T-cell (primary cell): ENCODE results near the gene IRF2. TPM values are rescaled to one million over a fixed set of nuclear protein-coding genes. Genes with fewer than 3 reads are reported as not detected.
A peak's percentile ranks its signal among the peaks of the same experiment; 100 is the strongest.

Experiments used
- ATAC-seq, 4 experiments: fragments of 200-7000 bp in 3 of 4; fragments of 150-1000 bp in 1 of 4; cut with Tn5 transposase; replicated peaks in 1 of 4; 1 replicate in 3 of 4; 2 replicates in 1 of 4; pipeline ENCODE4 v1.10.0; 2021; ENCODE audit warnings: moderate library complexity in 3 of 4, mild to moderate bottlenecking in 2 of 4, moderate number of reproducible peaks in 1 of 4
- CTCF ChIA-PET, 2 donors: fragments of 300-600 bp; sonication (Branson Sonifier 250); formaldehyde crosslinking; loops; one replicate each; lab custom pipeline; 2022; ENCODE audit warnings: antibody characterized with exemption in 2 of 2; lab: Charles Lee
- POLR2A ChIA-PET, 2 donors: fragments of 300-600 bp; sonication (Branson Sonifier 250); formaldehyde crosslinking; loops; one replicate each; lab custom pipeline; 2022; ENCODE audit warnings: antibody characterized with exemption in 2 of 2; lab: Charles Lee
- DNase-seq, 35 experiments: peaks; one replicate each; pipeline versions ENCODE4 v3.0.0 to v3.0.0-alpha.2; 2013 to 2023
- H3K27ac ChIP-seq: one replicate; pipeline ENCODE4 v1.5.1; 2013; ENCODE audit warnings: low read length
- H3K27me3 ChIP-seq, 2 experiments: replicated peaks in 1 of 2; 1 replicate in 1 of 2; 2 replicates in 1 of 2; pipeline versions ENCODE4 v1.6.1 to v1.7.0; 2013; ENCODE audit warnings: low read length in 1 of 2, mixed read lengths in 1 of 2; ENCODE audit not compliant: control insufficient read depth in 2 of 2, insufficient read depth in 2 of 2; ENCODE audit errors: extremely low read depth in 1 of 2
- H3K36me3 ChIP-seq, 2 donors: 1 replicate in 1 of 2; 2 replicates in 1 of 2; pipeline versions ENCODE4 v1.6.1 to v1.7.0; 2013; ENCODE audit warnings: low read length in 1 of 2; ENCODE audit not compliant: control insufficient read depth in 2 of 2, insufficient read depth in 1 of 2; ENCODE audit errors: extremely low read depth in 1 of 2
- H3K4me1 ChIP-seq, 2 experiments: 1 replicate in 1 of 2; 2 replicates in 1 of 2; pipeline versions ENCODE4 v1.6.1 to v1.7.0; 2013; ENCODE audit warnings: low read length in 2 of 2, mixed read lengths in 1 of 2; ENCODE audit not compliant: insufficient read depth in 2 of 2, control insufficient read depth in 1 of 2; ENCODE audit errors: extremely low read depth in 1 of 2
- H3K4me3 ChIP-seq, 2 donors: 1 replicate in 1 of 2; 2 replicates in 1 of 2; pipeline versions ENCODE4 v1.5.1 to v1.7.0; 2013; ENCODE audit warnings: mild to moderate bottlenecking in 2 of 2, low read length in 1 of 2, moderate library complexity in 1 of 2; ENCODE audit not compliant: control insufficient read depth in 1 of 2; ENCODE audit errors: extremely low read depth in 1 of 2
- H3K9me3 ChIP-seq: 2 replicates; pipeline ENCODE4 v1.7.0; 2013
- H3K27ac Mint-ChIP-seq, 2 donors: one replicate each; pipeline ENCODE4 v1.8.0; 2020 to 2021; ENCODE audit warnings: mild to moderate bottlenecking in 2 of 2, mixed read lengths in 2 of 2
- H3K27me3 Mint-ChIP-seq, 2 donors: one replicate each; pipeline ENCODE4 v1.8.0; 2021 to 2022; ENCODE audit warnings: mixed read lengths in 2 of 2
- H3K36me3 Mint-ChIP-seq: one replicate; pipeline ENCODE4 v1.8.0; 2021; ENCODE audit warnings: mixed read lengths
- H3K4me1 Mint-ChIP-seq, 3 donors: one replicate each; pipeline ENCODE4 v1.8.0; 2020 to 2022; ENCODE audit warnings: mixed read lengths in 3 of 3, mild to moderate bottlenecking in 1 of 3
- H3K4me3 Mint-ChIP-seq, 3 donors: one replicate each; pipeline ENCODE4 v1.8.0; 2020 to 2022; ENCODE audit warnings: mild to moderate bottlenecking in 3 of 3, mixed read lengths in 3 of 3, moderate library complexity in 3 of 3
- H3K9me3 Mint-ChIP-seq, 3 donors: one replicate each; pipeline ENCODE4 v1.8.0; 2020 to 2022; ENCODE audit warnings: mixed read lengths in 3 of 3
- WGBS: methylation state at CpG from one replicate; pipeline ENCODE4 v1.1.5; 2013; ENCODE audit warnings: missing lambda C conversion rate; ENCODE audit not compliant: insufficient coverage; 5-methylcytosine and 5-hydroxymethylcytosine counted together
- total RNA-seq, 35 experiments: library from RNA in 6 of 35; stranded (reverse) in 6 of 35; fragments of 120-200 nt in 1 of 35; gene quantifications; one replicate each; pipeline versions ENCODE4 v1.2.1 to v1.2.4 and lab custom pipeline; 2013 to 2026

Gene IRF2
- total RNA-seq, 5 donors from 2014 or later (not counting 1 experiment from before 2014, with no cell fraction given), result 45.5 to 73.4 (median 59.1) TPM

GRCh38 chr4:184446132-184446658, 28.2 kb downstream of the IRF2 start:
- CTCF ChIA-PET, result no interaction called here
- H3K27me3 ChIP-seq, result no peaks in the 10 kb centered on the region
- H3K4me3 ChIP-seq, result no peak overlapping the region
- Mint-ChIP-seq H3K4me3 (peak overlapping the region in 2 of 3 donors; percentile 13 to 81), H3K4me1 (peaks cover 90 to 96% (median 91%) of the 10 kb centered on the region in 3 donors), H3K36me3 (peaks cover 47% of the 10 kb centered on the region), H3K27me3 (no peaks in the 10 kb centered on the region), H3K9me3 (no peaks in the 10 kb centered on the region), H3K27ac (peak overlapping the region; percentile 44 to 71)
- H3K36me3 ChIP-seq, result peaks cover 0 to 9% of the 10 kb centered on the region in 2 donors
- 100% methylated on average over 1 of the region's 3 CpGs for WGBS
- H3K4me1 ChIP-seq, result peaks cover 5 to 47% of the 10 kb centered on the region in 2 experiments
- no peak overlapping the region for H3K27ac ChIP-seq
- POLR2A ChIA-PET, result no interaction called here
- no peaks in the 10 kb centered on the region for H3K9me3 ChIP-seq
- DNase-seq (no peak), ATAC-seq (no peak)

GRCh38 chr4:184444953-184445309, 29.4 kb downstream of the IRF2 start:
- 43% methylated on average over 8 of the region's 11 CpGs for WGBS
- H3K9me3 Mint-ChIP-seq, result no peaks in the 10 kb centered on the region
- DNase-seq (peak in 28 of 35 experiments; percentile 7 to 62 (median 27)), ATAC-seq (peak; percentile 32 to 72 (median 46))
- CTCF ChIA-PET, result no interaction called here
- H3K27me3 Mint-ChIP-seq, result no peaks in the 10 kb centered on the region
- H3K9me3 ChIP-seq, result no peaks in the 10 kb centered on the region
- POLR2A ChIA-PET, result no interaction called here
- peaks cover 47% of the 10 kb centered on the region for H3K36me3 Mint-ChIP-seq
- peaks cover 5 to 55% of the 10 kb centered on the region in 2 experiments for H3K4me1 ChIP-seq
- no peak overlapping the region for H3K4me3 ChIP-seq
- H3K4me3 Mint-ChIP-seq, result peak overlapping the region in 2 of 3 donors; percentile 29 to 81
- H3K27ac Mint-ChIP-seq, result peak overlapping the region in 1 of 2 donors; percentile 47
- peaks cover 93 to 100% (median 95%) of the 10 kb centered on the region in 3 donors for H3K4me1 Mint-ChIP-seq
- peaks cover 0 to 9% of the 10 kb centered on the region in 2 donors for H3K36me3 ChIP-seq
- no peak overlapping the region for H3K27ac ChIP-seq
- H3K27me3 ChIP-seq, result no peaks in the 10 kb centered on the region

DNA sequence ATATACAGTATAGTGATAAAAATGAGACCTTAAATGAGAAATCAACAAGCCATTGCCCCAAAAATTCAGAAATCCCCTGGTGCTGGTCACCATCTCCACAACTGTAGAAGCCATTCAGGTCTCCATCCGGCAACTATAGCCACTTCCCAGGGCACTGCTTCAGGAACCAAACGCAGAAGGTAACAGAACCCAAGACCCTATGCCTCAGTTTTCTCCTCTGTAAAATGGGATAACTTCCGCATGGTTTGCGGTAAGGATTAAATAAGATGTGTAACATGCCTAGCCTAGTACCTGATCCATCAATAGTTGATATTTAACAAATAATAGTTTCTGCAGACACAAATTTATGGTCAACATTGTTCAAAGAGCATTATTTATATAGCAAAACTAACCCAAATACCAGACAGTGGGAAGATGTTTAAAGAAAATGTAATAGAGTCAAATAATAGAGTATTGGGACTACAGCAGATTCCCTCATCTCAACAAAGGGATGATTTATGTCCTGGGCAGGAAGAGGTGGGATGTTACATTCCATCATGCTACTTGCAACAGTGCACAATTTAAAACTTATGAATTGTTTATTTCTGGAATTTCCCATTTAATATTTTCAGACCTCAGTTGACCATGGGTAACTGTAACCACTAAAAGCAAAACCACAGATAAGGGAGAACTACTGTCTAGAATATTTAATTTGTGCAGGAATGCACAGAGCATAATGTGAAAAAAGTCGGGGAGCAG, 30.0 kb downstream of the IRF2 start:
- Mint-ChIP-seq H3K27ac (peak overlapping the region in 1 of 2 donors; percentile 47), H3K4me3 (peak overlapping the region in 2 of 3 donors; percentile 29 to 81), H3K4me1 (peaks cover 93 to 99% (median 94%) of the 10 kb centered on the region in 3 donors), H3K36me3 (peaks cover 43% of the 10 kb centered on the region), H3K9me3 (no peaks in the 10 kb centered on the region), H3K27me3 (no peaks in the 10 kb centered on the region)
- H3K4me1 ChIP-seq, result peaks cover 2 to 55% of the 10 kb centered on the region in 2 experiments
- peaks cover 0 to 9% of the 10 kb centered on the region in 2 donors for H3K36me3 ChIP-seq
- no peaks in the 10 kb centered on the region for H3K27me3 ChIP-seq
- POLR2A ChIA-PET, result no interaction called here
- no peak for ATAC-seq
- 100% methylated on average over 1 of the region's 5 CpGs for WGBS
- DNase-seq, result no peak
- no peaks in the 10 kb centered on the region for H3K9me3 ChIP-seq
- H3K27ac ChIP-seq, result no peak overlapping the region
- CTCF ChIA-PET, result no interaction called here
- no peak overlapping the region for H3K4me3 ChIP-seq

DNA sequence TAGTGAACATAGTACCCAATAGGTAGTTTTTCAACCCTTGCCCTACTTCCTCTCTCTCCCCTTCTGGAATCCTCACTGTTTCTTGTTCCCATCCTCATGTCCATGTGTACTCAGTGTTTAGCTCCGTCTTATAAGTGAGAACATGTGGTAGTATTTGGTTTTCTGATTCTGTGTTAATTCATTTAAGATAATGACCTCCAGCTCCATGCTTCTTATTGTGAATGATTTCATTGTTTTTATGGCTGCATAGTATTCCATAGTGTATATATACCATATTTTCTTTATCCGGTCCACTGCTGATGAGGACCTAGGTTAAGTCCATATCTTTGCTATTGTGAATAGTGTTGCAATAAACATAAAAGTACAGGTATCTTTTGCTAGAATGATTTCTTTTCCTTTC, 31.0 kb downstream of the IRF2 start:
- Histone ChIP-seq H3K36me3 (peaks cover 0 to 13% of the 10 kb centered on the region in 2 donors), H3K4me3 (no peak overlapping the region), H3K9me3 (no peaks in the 10 kb centered on the region), H3K4me1 (peaks cover 2 to 49% of the 10 kb centered on the region in 2 experiments), H3K27me3 (no peaks in the 10 kb centered on the region), H3K27ac (no peak overlapping the region)
- ChIA-PET CTCF (no interaction called here), POLR2A (no interaction called here)
- peaks cover 34% of the 10 kb centered on the region for H3K36me3 Mint-ChIP-seq
- no peaks in the 10 kb centered on the region for H3K27me3 Mint-ChIP-seq
- no CpG with 5 or more reads among the region's 2 CpGs for WGBS
- no peaks in the 10 kb centered on the region for H3K9me3 Mint-ChIP-seq
- no peak overlapping the region for H3K27ac Mint-ChIP-seq
- peaks cover 90 to 95% (median 91%) of the 10 kb centered on the region in 3 donors for H3K4me1 Mint-ChIP-seq
- peak overlapping the region in 1 of 3 donors; percentile 17 for H3K4me3 Mint-ChIP-seq
- ATAC-seq (no peak), DNase-seq (no peak)

DNA sequence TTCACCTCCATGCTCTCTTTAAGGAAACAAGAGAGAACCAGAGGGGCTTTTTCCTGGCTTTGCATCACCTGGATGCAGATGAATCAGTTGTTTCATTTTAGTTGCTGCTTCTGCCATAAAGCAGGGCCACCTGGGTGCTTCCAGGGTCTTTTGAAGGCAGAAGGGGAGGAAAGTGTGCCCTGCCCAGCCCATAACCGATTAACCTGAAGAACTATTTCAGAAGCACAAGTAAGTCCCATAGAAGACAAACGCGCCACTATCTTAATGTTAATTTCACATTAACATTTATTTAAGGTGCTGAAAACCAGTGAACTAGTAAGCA, 32.1 kb downstream of the IRF2 start:
- Mint-ChIP-seq H3K27ac (peak overlapping the region; percentile 29 to 52), H3K27me3 (no peaks in the 10 kb centered on the region), H3K9me3 (no peaks in the 10 kb centered on the region), H3K36me3 (peaks cover 27% of the 10 kb centered on the region), H3K4me1 (peaks cover 90 to 95% (median 91%) of the 10 kb centered on the region in 3 donors), H3K4me3 (no peak overlapping the region)
- DNase-seq (no peak), ATAC-seq (no peak)
- POLR2A ChIA-PET, result interaction anchor here in 1 of 2 donors (0.9 kb wide), 1 partner anchor 32 kb away, joined by 3 read pairs; the partner anchor contains the start of gene IRF2
- WGBS, result no CpG with 5 or more reads among the region's 3 CpGs
- H3K4me3 ChIP-seq, result no peak overlapping the region
- no peak overlapping the region for H3K27ac ChIP-seq
- peaks cover 2 to 48% of the 10 kb centered on the region in 2 experiments for H3K4me1 ChIP-seq
- CTCF ChIA-PET, result no interaction called here
- peaks cover 0 to 13% of the 10 kb centered on the region in 2 donors for H3K36me3 ChIP-seq
- no peaks in the 10 kb centered on the region for H3K27me3 ChIP-seq
- no peaks in the 10 kb centered on the region for H3K9me3 ChIP-seq

DNA sequence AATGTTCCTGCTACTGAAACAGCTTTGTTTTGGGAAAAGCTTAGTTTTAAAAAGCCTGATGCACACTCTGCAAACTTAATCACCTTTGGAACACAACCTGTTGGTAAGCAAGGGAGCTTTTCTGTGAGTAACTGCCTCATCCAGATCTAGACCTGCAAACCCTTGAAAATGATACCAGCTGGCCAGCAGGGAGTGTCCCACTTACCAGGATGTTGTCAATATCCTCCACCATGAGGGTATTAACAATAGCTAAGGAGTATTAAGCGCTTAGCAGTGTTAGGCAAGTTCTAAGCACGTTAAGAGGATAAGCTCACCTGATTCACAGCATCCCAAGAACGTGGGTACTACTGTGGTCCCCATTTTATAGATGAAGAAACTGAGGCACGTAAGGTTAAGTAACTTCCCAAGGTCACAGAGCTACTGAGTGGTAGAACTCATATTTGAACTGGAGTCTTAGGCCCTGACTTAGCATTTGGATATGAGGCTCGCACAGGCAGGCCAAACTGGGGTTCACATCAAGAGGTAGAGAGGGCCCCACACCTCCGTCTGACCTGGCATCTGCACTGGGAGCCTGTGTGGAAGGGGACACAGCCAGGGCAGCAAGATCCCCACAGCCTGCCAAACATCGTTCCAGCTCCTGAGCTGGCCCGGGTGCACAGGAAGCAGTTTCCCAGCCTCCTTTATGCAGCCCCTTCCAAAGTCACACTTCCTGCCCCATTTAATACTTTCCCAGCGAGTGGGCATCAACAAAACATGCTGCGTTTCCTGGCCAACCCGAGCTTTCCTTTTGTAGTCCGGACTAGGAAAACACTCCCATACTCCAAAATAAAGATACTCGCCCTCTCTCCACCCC, 32.7 kb downstream of the IRF2 start:
- Histone ChIP-seq H3K27me3 (no peaks in the 10 kb centered on the region), H3K9me3 (no peaks in the 10 kb centered on the region), H3K4me3 (no peak overlapping the region), H3K27ac (no peak overlapping the region), H3K4me1 (peaks cover 2 to 52% of the 10 kb centered on the region in 2 experiments), H3K36me3 (peaks cover 0 to 13% of the 10 kb centered on the region in 2 donors)
- ATAC-seq (no peak), DNase-seq (no peak)
- H3K4me3 Mint-ChIP-seq, result no peak overlapping the region
- CTCF ChIA-PET, result interaction anchor here in 1 of 2 donors (1.2 kb wide), 1 partner anchor 12 kb away, joined by 3 read pairs; no protein-coding TSS in a partner anchor
- no peaks in the 10 kb centered on the region for H3K9me3 Mint-ChIP-seq
- H3K4me1 Mint-ChIP-seq, result peaks cover 89 to 93% (median 89%) of the 10 kb centered on the region in 3 donors
- peaks cover 22% of the 10 kb centered on the region for H3K36me3 Mint-ChIP-seq
- peak overlapping the region; percentile 29 to 52 for H3K27ac Mint-ChIP-seq
- H3K27me3 Mint-ChIP-seq, result no peaks in the 10 kb centered on the region
- POLR2A ChIA-PET, result interaction anchor here in 1 of 2 donors (0.9 kb wide), 1 partner anchor 33 kb away, joined by 3 read pairs; the partner anchor contains the start of gene IRF2
- WGBS, result 89% methylated on average over 11 of the region's 13 CpGs
